Upper lobe of left lung (tissue), 4 donors: Measurements from ENCODE around the gene NEDD4L.

Experiments
- POLR2A ChIP-seq, 4 donors: fragments of 450-650 bp; IDR thresholded peaks; one replicate each; pipeline ENCODE4 v1.5.1; 2016 to 2017; ENCODE audit warnings: antibody characterized with exemption in 4 of 4, mild to moderate bottlenecking in 2 of 4
- POLR2AphosphoS5 ChIP-seq, 2 donors: sonication (generic); formaldehyde crosslinking; IDR thresholded peaks; one replicate each; pipeline ENCODE4 v1.5.1; 2017; ENCODE audit warnings: antibody characterized with exemption in 2 of 2
- TF ChIP-seq, protein P1 (sequence below), 6 experiments: fragments of 450-650 bp in 4 of 6; fragments of 200-600 bp in 2 of 6; sonication (generic) in 2 of 6; IDR thresholded peaks; one replicate each; pipeline ENCODE4 v1.5.1; 2016 to 2019; ENCODE audit warnings: antibody characterized with exemption in 6 of 6

DNA sequence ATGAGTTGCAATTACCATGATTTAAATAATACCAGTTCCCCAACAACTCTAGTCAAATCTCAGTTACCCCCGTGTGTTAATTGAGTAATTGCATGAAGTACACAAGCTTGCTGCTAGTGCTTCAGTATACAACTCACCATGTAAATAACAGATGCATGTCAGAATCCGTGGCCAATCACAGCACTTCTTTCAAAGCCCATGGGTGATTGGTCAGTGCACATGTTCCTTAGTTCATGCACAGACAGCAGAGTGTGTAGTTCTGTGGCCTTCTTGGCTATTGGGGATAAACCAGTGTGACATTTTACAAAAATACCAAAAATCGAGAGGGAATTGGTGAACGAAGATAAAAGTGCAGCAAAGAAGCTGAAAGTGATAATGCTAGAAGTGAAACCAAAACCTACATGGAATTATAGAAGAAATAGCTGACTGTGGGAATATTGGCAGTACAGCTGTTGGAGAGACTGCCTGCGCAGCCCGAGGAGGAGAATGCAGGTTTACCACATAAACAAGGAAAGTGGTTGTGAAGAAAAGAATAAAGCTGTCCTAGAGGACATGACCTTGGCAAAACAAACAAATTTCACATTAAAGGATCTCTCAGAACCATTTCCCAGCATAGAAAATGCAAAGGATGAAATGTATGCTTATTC, 59.4 kb downstream of the NEDD4L start:
- TF ChIP-seq, protein P1, sequence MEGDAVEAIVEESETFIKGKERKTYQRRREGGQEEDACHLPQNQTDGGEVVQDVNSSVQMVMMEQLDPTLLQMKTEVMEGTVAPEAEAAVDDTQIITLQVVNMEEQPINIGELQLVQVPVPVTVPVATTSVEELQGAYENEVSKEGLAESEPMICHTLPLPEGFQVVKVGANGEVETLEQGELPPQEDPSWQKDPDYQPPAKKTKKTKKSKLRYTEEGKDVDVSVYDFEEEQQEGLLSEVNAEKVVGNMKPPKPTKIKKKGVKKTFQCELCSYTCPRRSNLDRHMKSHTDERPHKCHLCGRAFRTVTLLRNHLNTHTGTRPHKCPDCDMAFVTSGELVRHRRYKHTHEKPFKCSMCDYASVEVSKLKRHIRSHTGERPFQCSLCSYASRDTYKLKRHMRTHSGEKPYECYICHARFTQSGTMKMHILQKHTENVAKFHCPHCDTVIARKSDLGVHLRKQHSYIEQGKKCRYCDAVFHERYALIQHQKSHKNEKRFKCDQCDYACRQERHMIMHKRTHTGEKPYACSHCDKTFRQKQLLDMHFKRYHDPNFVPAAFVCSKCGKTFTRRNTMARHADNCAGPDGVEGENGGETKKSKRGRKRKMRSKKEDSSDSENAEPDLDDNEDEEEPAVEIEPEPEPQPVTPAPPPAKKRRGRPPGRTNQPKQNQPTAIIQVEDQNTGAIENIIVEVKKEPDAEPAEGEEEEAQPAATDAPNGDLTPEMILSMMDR (IDR thresholded peaks at IDR 0.05) = no peak
- TF ChIP-seq POLR2AphosphoS5 (IDR thresholded peaks at IDR 0.05) (no peak), POLR2A (IDR thresholded peaks at IDR 0.05) (no peak)
